C4-2B (cell line): ENCODE measurements around the gene FCGR2B.

Experiments
- ZFX ChIP-seq: fragments of 450-650 bp; IDR thresholded peaks from 2 replicates; pipeline ENCODE4 v1.6.1; 2017
- TF ChIP-seq, protein P1 (sequence below): fragments of 450-650 bp; conservative IDR thresholded peaks from 2 replicates; pipeline ENCODE4 v1.5.1; 2017; ENCODE audit warnings: mild to moderate bottlenecking

- TF ChIP-seq, protein P1, sequence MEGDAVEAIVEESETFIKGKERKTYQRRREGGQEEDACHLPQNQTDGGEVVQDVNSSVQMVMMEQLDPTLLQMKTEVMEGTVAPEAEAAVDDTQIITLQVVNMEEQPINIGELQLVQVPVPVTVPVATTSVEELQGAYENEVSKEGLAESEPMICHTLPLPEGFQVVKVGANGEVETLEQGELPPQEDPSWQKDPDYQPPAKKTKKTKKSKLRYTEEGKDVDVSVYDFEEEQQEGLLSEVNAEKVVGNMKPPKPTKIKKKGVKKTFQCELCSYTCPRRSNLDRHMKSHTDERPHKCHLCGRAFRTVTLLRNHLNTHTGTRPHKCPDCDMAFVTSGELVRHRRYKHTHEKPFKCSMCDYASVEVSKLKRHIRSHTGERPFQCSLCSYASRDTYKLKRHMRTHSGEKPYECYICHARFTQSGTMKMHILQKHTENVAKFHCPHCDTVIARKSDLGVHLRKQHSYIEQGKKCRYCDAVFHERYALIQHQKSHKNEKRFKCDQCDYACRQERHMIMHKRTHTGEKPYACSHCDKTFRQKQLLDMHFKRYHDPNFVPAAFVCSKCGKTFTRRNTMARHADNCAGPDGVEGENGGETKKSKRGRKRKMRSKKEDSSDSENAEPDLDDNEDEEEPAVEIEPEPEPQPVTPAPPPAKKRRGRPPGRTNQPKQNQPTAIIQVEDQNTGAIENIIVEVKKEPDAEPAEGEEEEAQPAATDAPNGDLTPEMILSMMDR = no peak
- TF ChIP-seq ZFX = no peak
Measured at GRCh38 chr1:161709373-161709772, 46.4 kb downstream of the FCGR2B start.
